HCT116 (cell line): Measurements from ENCODE around the gene NAA15. TPM values are rescaled to one million over a fixed set of nuclear protein-coding genes. Genes with fewer than 3 reads are reported as not detected.

ENCODE experiments used
- ATAC-seq: fragments of 200-7000 bp; cut with Tn5 transposase; 2 replicates; pipeline ENCODE4 v1.9.1; 2020; ENCODE audit warnings: mild to moderate bottlenecking, moderate library complexity
- BruUV-seq: library from RNA; stranded (reverse); fragments of 400-500 nt; replicated peaks from 2 replicates; lab custom pipeline; 2021; lab: Mats Ljungman, UMichigan
- CTCF ChIA-PET: fragments of 300-600 bp; sonication (Branson Sonifier 250); formaldehyde crosslinking; loops from one replicate; lab custom pipeline; 2021; ENCODE audit warnings: antibody characterized with exemption; lab: Charles Lee
- POLR2A ChIA-PET: fragments of 300-600, 350-600 bp; sonication (Branson Sonifier 250); formaldehyde crosslinking; loops from one replicate; lab custom pipeline; 2021; ENCODE audit warnings: antibody characterized with exemption; lab: Charles Lee
- RAD21 ChIA-PET, 2 experiments: fragments of 300-600 bp; sonication (Branson Sonifier 250); formaldehyde crosslinking; loops; one replicate each; lab custom pipeline; 2023; ENCODE audit warnings: low total read pairs in 2 of 2; ENCODE audit not compliant: uncharacterized antibody in 2 of 2, unreplicated experiment in 2 of 2, low non-redundant PET in 1 of 2; lab: Charles Lee
- DNase-seq: peaks from one replicate; pipeline ENCODE4 v3.0.0-alpha.2; 2010; ENCODE audit warnings: low read depth, low spot score
- H2AFZ ChIP-seq: fragments of 200-600 bp; shearing (Covaris generic), sonication (generic); 2 replicates; pipeline ENCODE4 v1.6.1; 2017; ENCODE audit warnings: low read depth, mixed run types, mixed read lengths, antibody characterized with exemption, low read length; ENCODE audit not compliant: poor library complexity, severe bottlenecking
- H3K27ac ChIP-seq: 2 replicates; pipeline ENCODE4 v1.5.1; 2012; ENCODE audit warnings: low read depth, low read length
- H3K27me3 ChIP-seq: fragments of 200-600 bp; sonication (generic); 2 replicates; pipeline ENCODE4 v1.6.1; 2016; ENCODE audit warnings: mixed run types, low read length, mixed read lengths; ENCODE audit not compliant: insufficient read depth
- H3K36me3 ChIP-seq, 2 experiments: fragments of 200-500 bp in 1 of 2; fragments of 200-600 bp in 1 of 2; sonication (Bioruptor generic) in 1 of 2; sonication (generic) in 1 of 2; 2 replicates each; pipeline versions ENCODE4 v1.5.1 to v1.6.1; 2014 to 2016; ENCODE audit warnings: low read length in 2 of 2, inconsistent platforms in 1 of 2, mixed read lengths in 1 of 2, mixed run types in 1 of 2; ENCODE audit not compliant: insufficient read depth in 2 of 2, control insufficient read depth in 1 of 2
- H3K4me1 ChIP-seq, 2 experiments: fragments of 200-600 bp in 1 of 2; sonication (generic) in 1 of 2; 2 replicates each; pipeline versions ENCODE4 v1.5.1 to v1.6.1; 2012 to 2017; ENCODE audit warnings: low read length in 2 of 2, inconsistent platforms in 1 of 2, mild to moderate bottlenecking in 1 of 2, mixed read lengths in 1 of 2, mixed run types in 1 of 2, moderate library complexity in 1 of 2; ENCODE audit not compliant: insufficient read depth in 2 of 2, control insufficient read depth in 1 of 2
- H3K4me2 ChIP-seq: fragments of 200-600 bp; sonication (generic); 2 replicates; pipeline ENCODE4 v1.6.1; 2017; ENCODE audit warnings: mixed run types, low read length, mixed read lengths
- H3K4me3 ChIP-seq, 2 experiments: fragments of 200-600 bp in 1 of 2; sonication (generic) in 1 of 2; replicated peaks in 1 of 2; 2 replicates each; pipeline ENCODE4 v1.5.1; 2011 to 2016; ENCODE audit warnings: low read length in 2 of 2, control low read depth in 1 of 2, low read depth in 1 of 2, mild to moderate bottlenecking in 1 of 2, mixed read lengths in 1 of 2, mixed run types in 1 of 2
- H3K79me2 ChIP-seq: fragments of 200-600 bp; sonication (generic); 2 replicates; pipeline ENCODE4 v1.6.1; 2017; ENCODE audit warnings: mild to moderate bottlenecking, mixed run types, low read length, moderate library complexity, mixed read lengths; ENCODE audit not compliant: insufficient read depth
- H3K9ac ChIP-seq: fragments of 200-600 bp; sonication (generic); 2 replicates; pipeline ENCODE4 v1.6.1; 2016; ENCODE audit warnings: low read length, mixed read lengths
- H3K9me2 ChIP-seq: fragments of 200-600 bp; sonication (generic), shearing (Covaris generic); 2 replicates; pipeline ENCODE4 v1.6.1; 2017; ENCODE audit warnings: mixed run types, mild to moderate bottlenecking, moderate library complexity; ENCODE audit not compliant: insufficient read depth
- H3K9me3 ChIP-seq, 2 experiments: fragments of 200-500 bp in 1 of 2; fragments of 200-600 bp in 1 of 2; sonication (Bioruptor generic) in 1 of 2; sonication (generic) in 1 of 2; 2 replicates each; pipeline ENCODE4 v1.6.1; 2014 to 2017; ENCODE audit warnings: low read length in 2 of 2, mixed read lengths in 2 of 2, inconsistent platforms in 1 of 2, low read depth in 1 of 2, mild to moderate bottlenecking in 1 of 2, mixed run types in 1 of 2, moderate library complexity in 1 of 2; ENCODE audit not compliant: control insufficient read depth in 1 of 2, insufficient read depth in 1 of 2
- H4K20me1 ChIP-seq: fragments of 200-600 bp; sonication (generic), shearing (Covaris generic); 2 replicates; pipeline ENCODE4 v1.6.1; 2017; ENCODE audit warnings: mixed run types, mild to moderate bottlenecking, moderate library complexity; ENCODE audit not compliant: insufficient read depth
- CBX3 ChIP-seq: IDR thresholded peaks from 2 replicates; pipeline ENCODE4 v1.6.1; 2012; ENCODE audit warnings: low read depth
- CEBPB ChIP-seq: IDR thresholded peaks from 2 replicates; pipeline ENCODE4 v1.6.1; 2012; ENCODE audit warnings: low read depth
- EGR1 ChIP-seq: IDR thresholded peaks from 2 replicates; pipeline ENCODE4 v1.6.1; 2012; ENCODE audit warnings: low read depth
- EZH2 ChIP-seq: fragments of 200-600 bp; sonication (generic); IDR thresholded peaks from 2 replicates; pipeline ENCODE4 v1.6.1; 2017; ENCODE audit warnings: antibody characterized with exemption, mixed run types
- EZH2phosphoT487 ChIP-seq: fragments of 200-600 bp; IDR thresholded peaks from 2 replicates; pipeline ENCODE4 v1.6.1; 2018; ENCODE audit warnings: antibody characterized with exemption, borderline replicate concordance
- MAX ChIP-seq: IDR thresholded peaks from 2 replicates; pipeline ENCODE4 v1.6.1; 2012
- REST ChIP-seq: IDR thresholded peaks from 2 replicates; pipeline ENCODE4 v1.6.1; 2012; ENCODE audit warnings: low read depth
- SIN3A ChIP-seq: IDR thresholded peaks from 2 replicates; pipeline ENCODE4 v1.6.1; 2012; ENCODE audit warnings: low read depth
- TCF7L2 ChIP-seq: IDR thresholded peaks from 2 replicates; pipeline ENCODE4 v1.7.0; 2011; ENCODE audit warnings: borderline replicate concordance, inconsistent platforms; ENCODE audit not compliant: insufficient read depth, insufficient read length; ENCODE audit errors: extremely low read depth
- YY1 ChIP-seq: IDR thresholded peaks from 2 replicates; pipeline ENCODE4 v1.6.1; 2011; ENCODE audit warnings: low read length, low read depth, moderate library complexity, mild to moderate bottlenecking; ENCODE audit not compliant: insufficient replicate concordance; ENCODE audit errors: extremely low read depth
- ZFX ChIP-seq: fragments of 450-650 bp; IDR thresholded peaks from 2 replicates; pipeline ENCODE4 v1.6.1; 2017
- ZNF274 ChIP-seq: fragments of 200-500 bp; sonication (Bioruptor generic); IDR thresholded peaks from 2 replicates; pipeline ENCODE4 v1.6.1; 2014; ENCODE audit warnings: mild to moderate bottlenecking, low read depth, low read length, inconsistent platforms
- intact Hi-C: fragments of 100-400 bp; cut with micrococcal nuclease; formaldehyde crosslinking; loops from 2 replicates; pipeline ENCODE4 v1.10.0; 2022
- total RNA-seq: library from RNA; stranded (reverse); gene quantifications from one replicate; pipeline ENCODE4 v1.2.1, GENCODE V29; 2021; ENCODE audit not compliant: unreplicated experiment
- TF ChIP-seq, protein P1 (sequence below), 3 experiments: fragments of 200-600 bp in 1 of 3; sonication (generic) in 1 of 3; IDR thresholded peaks in 2 of 3; conservative IDR thresholded peaks in 1 of 3; 2 replicates each; pipeline ENCODE4 v1.5.1; 2012 to 2017; ENCODE audit warnings: low read depth in 2 of 3, low read length in 2 of 3, antibody characterized with exemption in 1 of 3, borderline replicate concordance in 1 of 3, control low read depth in 1 of 3, mild to moderate bottlenecking in 1 of 3, mixed read lengths in 1 of 3, mixed run types in 1 of 3, moderate library complexity in 1 of 3; ENCODE audit not compliant: insufficient read depth in 1 of 3
- TF ChIP-seq, protein P2 (sequence below): IDR thresholded peaks from 2 replicates; pipeline ENCODE4 v1.6.1; 2011; ENCODE audit warnings: mild to moderate bottlenecking, low read length, moderate library complexity; ENCODE audit not compliant: insufficient replicate concordance; ENCODE audit errors: extremely low read depth

The NAA15 gene
- total RNA-seq, 1 experiment from 2014 or later, result 79.7 TPM

DNA sequence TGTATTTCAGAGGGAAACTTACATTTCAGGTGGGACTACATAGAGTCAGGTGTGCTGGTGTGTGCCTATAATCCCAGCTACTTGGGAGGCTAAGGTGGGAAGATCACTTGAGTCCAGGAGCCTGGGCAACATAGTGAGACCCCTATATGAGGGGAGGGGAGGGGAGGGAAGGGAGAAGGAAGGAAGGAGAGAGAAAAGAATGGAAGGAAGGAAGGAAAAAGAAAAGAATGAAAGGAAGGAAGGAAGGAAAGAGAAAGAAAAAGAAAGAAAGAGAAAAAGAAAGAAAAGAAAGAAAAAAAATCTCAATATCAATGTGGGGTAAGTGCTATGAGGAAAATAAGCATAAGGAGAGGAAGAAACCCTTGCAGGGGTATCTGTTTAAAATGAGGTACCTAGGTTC, 109.0 kb downstream of the NAA15 start:
- no peaks in the 10 kb centered on the region for H3K79me2 ChIP-seq
- H3K27ac ChIP-seq, result no peak overlapping the region
- no peak overlapping the region for H2AFZ ChIP-seq
- ChIA-PET RAD21 (no interaction called here), POLR2A (no interaction called here)
- no peak for ATAC-seq
- no peak overlapping the region for H3K4me3 ChIP-seq
- TF ChIP-seq TCF7L2 (no peak), REST (no peak), YY1 (no peak), ZNF274 (no peak), EGR1 (no peak), SIN3A (no peak), EZH2 (no peak), EZH2phosphoT487 (no peak), CBX3 (no peak), MAX (no peak), ZFX (no peak), CEBPB (no peak)
- TF ChIP-seq, protein P1, sequence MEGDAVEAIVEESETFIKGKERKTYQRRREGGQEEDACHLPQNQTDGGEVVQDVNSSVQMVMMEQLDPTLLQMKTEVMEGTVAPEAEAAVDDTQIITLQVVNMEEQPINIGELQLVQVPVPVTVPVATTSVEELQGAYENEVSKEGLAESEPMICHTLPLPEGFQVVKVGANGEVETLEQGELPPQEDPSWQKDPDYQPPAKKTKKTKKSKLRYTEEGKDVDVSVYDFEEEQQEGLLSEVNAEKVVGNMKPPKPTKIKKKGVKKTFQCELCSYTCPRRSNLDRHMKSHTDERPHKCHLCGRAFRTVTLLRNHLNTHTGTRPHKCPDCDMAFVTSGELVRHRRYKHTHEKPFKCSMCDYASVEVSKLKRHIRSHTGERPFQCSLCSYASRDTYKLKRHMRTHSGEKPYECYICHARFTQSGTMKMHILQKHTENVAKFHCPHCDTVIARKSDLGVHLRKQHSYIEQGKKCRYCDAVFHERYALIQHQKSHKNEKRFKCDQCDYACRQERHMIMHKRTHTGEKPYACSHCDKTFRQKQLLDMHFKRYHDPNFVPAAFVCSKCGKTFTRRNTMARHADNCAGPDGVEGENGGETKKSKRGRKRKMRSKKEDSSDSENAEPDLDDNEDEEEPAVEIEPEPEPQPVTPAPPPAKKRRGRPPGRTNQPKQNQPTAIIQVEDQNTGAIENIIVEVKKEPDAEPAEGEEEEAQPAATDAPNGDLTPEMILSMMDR (IDR thresholded peaks at IDR 0.05 in 2 of 3, conservative IDR thresholded peaks at IDR 0.05 in 1 of 3; ENCODE audit: borderline replicate concordance in 1 of 3, insufficient read depth in 1 of 3, low read depth in 2 of 3, low read length in 2 of 3), result no peak
- TF ChIP-seq, protein P2, sequence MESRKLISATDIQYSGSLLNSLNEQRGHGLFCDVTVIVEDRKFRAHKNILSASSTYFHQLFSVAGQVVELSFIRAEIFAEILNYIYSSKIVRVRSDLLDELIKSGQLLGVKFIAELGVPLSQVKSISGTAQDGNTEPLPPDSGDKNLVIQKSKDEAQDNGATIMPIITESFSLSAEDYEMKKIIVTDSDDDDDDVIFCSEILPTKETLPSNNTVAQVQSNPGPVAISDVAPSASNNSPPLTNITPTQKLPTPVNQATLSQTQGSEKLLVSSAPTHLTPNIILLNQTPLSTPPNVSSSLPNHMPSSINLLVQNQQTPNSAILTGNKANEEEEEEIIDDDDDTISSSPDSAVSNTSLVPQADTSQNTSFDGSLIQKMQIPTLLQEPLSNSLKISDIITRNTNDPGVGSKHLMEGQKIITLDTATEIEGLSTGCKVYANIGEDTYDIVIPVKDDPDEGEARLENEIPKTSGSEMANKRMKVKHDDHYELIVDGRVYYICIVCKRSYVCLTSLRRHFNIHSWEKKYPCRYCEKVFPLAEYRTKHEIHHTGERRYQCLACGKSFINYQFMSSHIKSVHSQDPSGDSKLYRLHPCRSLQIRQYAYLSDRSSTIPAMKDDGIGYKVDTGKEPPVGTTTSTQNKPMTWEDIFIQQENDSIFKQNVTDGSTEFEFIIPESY, result no peak
- TF ChIP-seq, all 23 proteins: peak for 0
- H3K9me2 ChIP-seq, result no peaks in the 10 kb centered on the region
- no peak overlapping the region for H3K9ac ChIP-seq
- H3K27me3 ChIP-seq, result no peaks in the 10 kb centered on the region
- no peak overlapping the region for H3K4me2 ChIP-seq
- no peaks in the 10 kb centered on the region for H4K20me1 ChIP-seq
- H3K36me3 ChIP-seq, result no peaks in the 10 kb centered on the region
- intact Hi-C loops, result loop anchor here (10.0 kb wide), 2 partner anchors 124 to 244 kb away; no protein-coding TSS in a partner anchor
- H3K9me3 ChIP-seq, result no peaks in the 10 kb centered on the region
- BruUV-seq, result no TSS peak
- CTCF ChIA-PET, result interaction anchor here (0.7 kb wide), 1 partner anchor 16 kb away, joined by 4 read pairs; no protein-coding TSS in a partner anchor
- no peak for DNase-seq
- H3K4me1 ChIP-seq, result no peaks in the 10 kb centered on the region
